H7 (cell line): Measurements from ENCODE around the gene CD38. TPM values are rescaled to one million over a fixed set of nuclear protein-coding genes. Genes with fewer than 3 reads are reported as not detected.
"Not testable (repeated sequence)": the region's sequence is repeated elsewhere in the genome, so short reads cannot be mapped to it uniquely, and the experiment has no call there.

Experiments
- DNase-seq: peaks from one replicate; pipeline ENCODE4 v3.0.0; 2012
- H3K27me3 ChIP-seq: 2 replicates; pipeline ENCODE4 v1.6.0; 2011; ENCODE audit warnings: mild to moderate bottlenecking, low read length; ENCODE audit not compliant: control insufficient read depth, insufficient read depth
- H3K36me3 ChIP-seq: replicated peaks from 2 replicates; pipeline ENCODE4 v1.5.1; 2011; ENCODE audit warnings: low read length; ENCODE audit not compliant: control insufficient read depth, insufficient read depth
- H3K4me3 ChIP-seq: 2 replicates; pipeline ENCODE4 v1.5.1; 2011; ENCODE audit warnings: low read depth, mild to moderate bottlenecking, control low read depth, low read length, moderate library complexity; ENCODE audit not compliant: insufficient read depth
- total RNA-seq: library from RNA; depleted of rRNA; stranded (reverse); fragments of >200 nt; shearing (Covaris generic); gene quantifications from 2 replicates; pipeline ENCODE4 v1.2.3, GENCODE V29; 2014; rRNA removed

Gene CD38
- 0.15 and 1.1 TPM in 2 replicates for total RNA-seq

DNA sequence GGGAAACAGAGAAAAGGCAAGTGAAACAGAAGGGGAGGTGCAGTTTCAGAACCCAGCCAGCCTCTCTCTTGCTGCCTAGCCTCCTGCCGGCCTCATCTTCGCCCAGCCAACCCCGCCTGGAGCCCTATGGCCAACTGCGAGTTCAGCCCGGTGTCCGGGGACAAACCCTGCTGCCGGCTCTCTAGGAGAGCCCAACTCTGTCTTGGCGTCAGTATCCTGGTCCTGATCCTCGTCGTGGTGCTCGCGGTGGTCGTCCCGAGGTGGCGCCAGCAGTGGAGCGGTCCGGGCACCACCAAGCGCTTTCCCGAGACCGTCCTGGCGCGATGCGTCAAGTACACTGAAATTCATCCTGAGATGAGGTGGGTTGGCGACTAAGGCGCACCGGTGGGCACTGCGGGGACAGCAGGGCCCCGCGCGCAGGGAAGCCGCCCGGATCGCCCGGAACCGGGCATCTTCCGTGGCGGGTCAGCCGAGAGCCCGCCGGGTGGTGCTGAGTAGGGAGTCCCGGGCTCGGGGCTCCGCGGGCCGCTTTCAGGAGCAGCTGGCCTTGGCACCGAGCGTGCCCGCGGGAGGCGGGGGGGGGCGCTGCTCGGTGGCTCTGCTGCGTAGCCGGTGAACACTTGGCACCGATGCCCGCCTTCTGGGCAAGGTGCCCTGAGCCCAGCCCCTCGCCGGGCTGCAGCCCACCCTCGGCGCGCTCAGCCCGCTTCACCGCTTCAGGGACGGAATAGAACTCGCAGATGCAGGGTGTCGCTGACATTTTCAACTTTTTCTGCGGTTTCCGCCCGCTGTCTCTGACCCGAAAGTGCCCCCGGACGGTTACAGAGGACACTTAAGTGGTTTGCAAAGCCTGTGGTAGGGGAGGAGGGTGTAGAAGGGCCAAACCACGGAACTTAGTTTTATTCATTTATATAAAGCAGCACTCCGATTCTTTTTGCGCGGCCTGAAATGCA lies at the start of gene CD38:
TSS of gene CD38 (plus strand) at position 40 of the 953 bp plus-strand sequence. CDS start at position 127, 87 bp downstream.
- H3K36me3 ChIP-seq = no peaks in the 10 kb centered on the region
- peaks cover 31% of the 10 kb centered on the region for H3K27me3 ChIP-seq
- peak within 1 kb of the TSS; percentile 51 for H3K4me3 ChIP-seq
- peak; percentile 72 for DNase-seq

DNA sequence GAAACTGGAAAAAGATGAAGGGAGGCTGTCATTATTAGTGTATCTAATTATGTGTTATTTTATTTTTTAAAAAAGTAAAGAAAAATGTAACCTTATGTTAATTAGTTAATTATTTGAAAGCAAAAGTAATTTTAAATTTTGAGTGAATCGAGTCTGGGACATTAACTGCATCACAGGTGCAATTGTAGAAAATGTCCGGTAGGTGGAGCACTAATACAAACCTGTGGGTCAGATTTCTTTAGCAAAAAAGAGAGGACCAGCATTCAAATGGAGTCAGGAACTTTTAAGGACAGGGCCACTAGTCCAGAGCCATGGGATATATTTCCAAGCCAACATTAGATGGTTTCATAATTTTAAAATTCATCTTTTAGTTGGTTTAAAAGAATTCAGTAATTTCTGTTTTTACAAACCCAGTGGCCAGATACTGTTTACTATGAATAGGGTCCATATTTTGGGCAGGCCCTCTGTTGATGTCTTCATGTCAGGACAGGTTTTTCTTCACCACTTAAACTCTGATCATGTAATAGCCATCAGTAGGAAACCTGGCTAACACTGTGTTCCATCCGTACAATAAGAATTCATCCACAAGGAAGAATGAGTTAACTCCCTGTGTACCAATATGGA lies 48.1 kb upstream of the CD38 start:
- Histone ChIP-seq H3K4me3 (no peak overlapping the region), H3K27me3 (no peaks in the 10 kb centered on the region), H3K36me3 (no peaks in the 10 kb centered on the region)
- DNase-seq = peak; percentile 51

DNA sequence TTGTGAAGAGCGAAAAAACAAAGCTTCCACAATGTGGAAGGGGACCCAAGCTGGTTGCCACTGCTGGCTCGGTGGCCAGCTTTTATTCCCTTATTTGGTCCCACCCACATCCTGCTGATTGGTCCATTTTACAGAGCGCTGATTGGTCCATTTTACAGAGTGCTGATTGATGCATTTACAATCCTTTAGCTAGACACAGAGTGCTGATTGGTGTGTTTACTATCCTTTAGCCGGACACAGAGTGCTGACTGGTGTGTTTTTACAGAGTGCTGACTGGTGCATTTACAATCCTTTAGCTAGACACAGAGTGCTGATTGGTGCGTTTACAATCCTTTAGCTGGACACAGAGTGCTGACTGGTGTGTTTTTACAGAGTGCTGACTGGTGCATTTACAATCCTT lies 45.1 kb upstream of the CD38 start:
- H3K36me3 ChIP-seq, H3K27me3 ChIP-seq, DNase-seq, H3K4me3 ChIP-seq: not testable (repeated sequence)

- DNase-seq = no peak
- Histone ChIP-seq H3K4me3 (no peak overlapping the region), H3K36me3 (no peaks in the 10 kb centered on the region), H3K27me3 (no peaks in the 10 kb centered on the region)
Measured at GRCh38 chr4:15735536-15735935, 42.6 kb upstream of the CD38 start.

DNA sequence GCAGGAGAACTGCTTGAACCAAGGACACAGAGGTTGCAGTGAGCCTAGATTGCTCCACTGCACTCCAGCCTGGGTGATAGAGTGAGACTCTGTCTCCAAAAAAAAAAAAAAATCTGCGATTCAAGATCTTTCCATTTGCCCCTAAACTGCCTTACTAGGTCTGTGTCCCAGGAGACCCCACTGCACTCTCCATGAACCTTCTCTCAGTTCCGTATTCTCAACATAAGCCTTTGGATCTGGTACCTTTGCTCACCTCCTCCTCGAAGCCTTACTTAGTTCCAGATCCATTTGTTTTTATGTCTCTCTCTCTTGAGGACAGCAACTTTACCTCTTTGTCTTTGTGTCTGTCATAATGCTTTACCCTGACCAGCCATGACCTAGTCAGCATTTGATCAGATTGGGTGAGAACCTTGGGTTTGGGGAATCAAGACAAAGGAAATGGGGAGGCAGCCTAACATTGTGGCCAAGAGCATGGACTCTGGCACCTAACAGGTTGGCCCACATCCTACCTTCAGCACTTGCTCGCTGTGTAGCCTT lies 41.5 kb upstream of the CD38 start:
- Histone ChIP-seq H3K36me3 (no peaks in the 10 kb centered on the region), H3K4me3 (no peak overlapping the region), H3K27me3 (no peaks in the 10 kb centered on the region)
- no peak for DNase-seq

- H3K36me3 ChIP-seq = no peaks in the 10 kb centered on the region
- no peak overlapping the region for H3K4me3 ChIP-seq
- no peak for DNase-seq
- H3K27me3 ChIP-seq = no peaks in the 10 kb centered on the region
Measured at GRCh38 chr4:15737255-15737654, 40.9 kb upstream of the CD38 start.

DNA sequence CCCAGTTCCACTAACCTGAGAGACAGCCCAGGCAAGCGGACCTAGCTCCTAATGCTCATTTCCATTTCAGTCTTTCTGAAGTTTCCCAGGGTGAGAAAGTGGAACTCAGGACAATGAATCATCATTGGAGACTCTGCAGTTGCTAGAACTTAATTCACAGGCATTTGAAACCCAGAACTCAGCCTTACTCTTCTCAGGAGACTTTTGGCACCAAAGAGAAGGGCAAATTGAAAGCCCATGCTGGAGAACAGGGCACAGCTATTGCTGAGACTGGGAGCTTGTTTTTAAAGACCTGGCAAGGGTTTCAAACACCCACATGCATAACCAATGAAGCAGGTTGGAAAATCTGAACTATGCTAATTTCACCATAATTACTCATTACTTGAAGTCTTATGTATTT lies 39.3 kb upstream of the CD38 start:
- Histone ChIP-seq H3K36me3 (no peaks in the 10 kb centered on the region), H3K4me3 (no peak overlapping the region), H3K27me3 (no peaks in the 10 kb centered on the region)
- no peak for DNase-seq

DNA sequence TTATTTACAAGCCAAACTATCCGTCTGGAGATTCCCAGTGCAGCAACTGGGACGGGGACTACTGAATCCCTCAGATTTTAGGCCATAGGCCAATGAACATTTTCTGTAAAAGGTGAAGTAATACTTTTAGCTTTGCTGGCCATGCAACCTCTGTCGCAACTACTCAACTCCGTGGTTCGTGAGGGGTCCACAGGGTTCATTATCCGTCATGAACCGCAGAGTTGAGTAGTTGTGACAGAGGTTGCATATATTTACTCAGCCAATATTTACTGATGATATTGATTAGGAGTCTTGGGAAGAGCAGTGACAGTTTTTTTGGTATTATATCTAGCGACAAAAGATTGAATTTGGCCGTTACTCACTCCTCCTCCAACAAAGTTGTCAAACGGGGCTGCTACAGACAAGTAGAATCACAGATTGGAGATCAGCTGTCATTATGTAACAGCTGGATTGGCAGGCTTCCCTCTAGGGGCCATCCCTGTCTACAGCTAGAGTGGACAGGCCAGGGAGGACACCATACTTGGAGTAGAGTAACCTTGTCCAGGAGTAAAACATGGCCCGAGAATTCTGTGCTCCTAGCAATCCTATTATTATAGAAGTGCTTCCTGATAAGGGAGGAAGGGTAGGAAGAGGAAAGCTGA lies 37.2 kb upstream of the CD38 start:
- no peak for DNase-seq
- Histone ChIP-seq H3K4me3 (no peak overlapping the region), H3K27me3 (no peaks in the 10 kb centered on the region), H3K36me3 (no peaks in the 10 kb centered on the region)

DNA sequence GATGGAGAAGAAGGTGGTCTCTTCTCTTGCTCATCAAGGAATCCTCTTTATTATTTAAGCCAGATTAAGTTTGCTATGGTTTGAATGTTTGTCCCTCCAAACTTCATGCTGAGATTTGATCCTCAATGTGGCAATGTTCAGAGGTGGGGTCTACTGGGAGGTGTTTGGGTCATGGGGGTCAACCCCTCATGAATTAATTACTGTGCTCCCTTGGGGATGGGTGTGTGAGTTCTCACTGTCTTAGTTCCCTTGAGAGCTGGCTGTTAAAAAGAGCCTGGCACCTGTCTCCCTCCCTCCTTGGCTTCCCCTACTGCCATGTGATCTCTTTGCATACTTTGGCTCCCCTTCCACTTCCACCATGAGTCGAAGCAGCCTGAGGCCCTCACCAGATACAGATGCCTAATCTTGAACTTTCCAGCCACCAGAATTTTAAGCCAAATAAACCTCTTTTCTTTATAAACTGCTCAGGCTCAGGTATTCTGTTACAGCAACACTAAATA lies 36.0 kb upstream of the CD38 start:
- no peaks in the 10 kb centered on the region for H3K36me3 ChIP-seq
- H3K4me3 ChIP-seq = no peak overlapping the region

DNA sequence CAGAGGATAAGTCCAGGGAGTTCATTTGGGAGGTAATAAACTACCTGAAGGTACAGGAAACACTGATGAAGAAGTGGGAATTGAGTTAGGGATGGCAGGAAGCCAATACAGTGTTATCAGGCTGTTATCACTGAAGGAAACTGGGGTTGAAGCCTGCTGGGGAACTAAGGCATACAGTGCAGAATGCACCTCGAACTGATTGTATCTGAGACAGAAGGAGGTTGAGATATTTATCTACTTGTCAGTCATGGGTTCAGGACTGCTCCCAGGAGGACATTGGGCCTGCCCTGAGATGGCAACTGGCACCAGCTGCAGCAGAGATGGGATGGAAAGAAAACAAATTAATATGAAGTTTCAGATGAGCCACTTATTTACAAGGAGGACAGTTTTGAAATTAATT lies 35.5 kb upstream of the CD38 start:
- DNase-seq = no peak
- H3K27me3 ChIP-seq = no peaks in the 10 kb centered on the region
- no peaks in the 10 kb centered on the region for H3K36me3 ChIP-seq
- H3K4me3 ChIP-seq = no peak overlapping the region

More for the DNA sequence above, 36.0 kb upstream of the CD38 start:
- DNase-seq = no peak
- no peaks in the 10 kb centered on the region for H3K27me3 ChIP-seq

- DNase-seq = no peak
- H3K36me3 ChIP-seq = no peaks in the 10 kb centered on the region
Measured at GRCh38 chr4:15744016-15744545, 34.0 kb upstream of the CD38 start.

DNA sequence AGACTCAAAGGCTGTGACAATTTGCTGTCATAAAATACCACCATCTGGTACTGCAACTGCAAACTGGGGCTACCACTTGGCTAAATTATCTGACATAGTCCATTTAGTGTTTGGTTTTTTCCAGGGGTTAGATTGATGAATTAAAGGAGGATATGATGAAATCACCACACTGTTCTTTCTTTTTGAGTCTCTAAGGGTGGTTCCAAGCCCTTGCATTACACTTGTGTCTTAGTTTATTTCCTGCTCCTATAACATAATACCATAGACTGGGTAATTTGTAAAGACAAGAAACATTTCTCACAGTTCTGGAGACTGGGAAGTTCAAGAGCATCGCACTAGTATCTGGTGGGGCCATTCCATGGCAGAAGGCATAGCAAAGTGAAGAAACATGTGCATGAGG lies 32.0 kb upstream of the CD38 start:
- DNase-seq = no peak
- no peaks in the 10 kb centered on the region for H3K36me3 ChIP-seq
- no peaks in the 10 kb centered on the region for H3K27me3 ChIP-seq
- H3K4me3 ChIP-seq = no peak overlapping the region

More at GRCh38 chr4:15744016-15744545, 34.0 kb upstream of the CD38 start:
- H3K27me3 ChIP-seq = no peaks in the 10 kb centered on the region
- H3K4me3 ChIP-seq = no peak overlapping the region

DNA sequence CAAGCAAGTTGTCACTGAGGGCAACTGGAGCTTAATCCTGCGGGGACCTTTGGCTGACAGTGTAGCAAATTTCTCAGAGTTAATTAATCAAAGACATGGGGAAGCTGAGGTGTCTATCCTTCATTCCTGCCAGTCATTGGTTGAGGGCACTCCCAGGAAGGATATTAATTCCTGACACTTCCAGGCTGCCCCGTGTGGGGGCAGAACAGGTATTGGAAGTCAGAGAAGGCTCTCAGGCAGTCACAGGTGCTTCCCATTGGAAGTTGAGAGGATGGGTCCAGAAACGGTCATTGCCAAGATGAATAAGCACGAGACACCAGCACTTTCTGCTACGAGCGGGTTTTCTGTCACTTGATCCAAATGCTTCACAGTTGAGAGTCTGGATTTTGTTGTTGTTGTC lies 29.1 kb upstream of the CD38 start:
- H3K4me3 ChIP-seq = no peak overlapping the region

GRCh38 chr4:15751153-15751552 lies 27.0 kb upstream of the CD38 start:
- Histone ChIP-seq H3K27me3 (no peaks in the 10 kb centered on the region), H3K4me3 (no peak overlapping the region), H3K36me3 (no peaks in the 10 kb centered on the region)
- no peak for DNase-seq

More for the DNA sequence above, 29.1 kb upstream of the CD38 start:
- Histone ChIP-seq H3K27me3 (no peaks in the 10 kb centered on the region), H3K36me3 (no peaks in the 10 kb centered on the region)
- peak; percentile 22 for DNase-seq
